Measurements from ENCODE around the gene ALG8. TPM values are rescaled to one million over a fixed set of nuclear protein-coding genes. Genes with fewer than 3 reads are reported as not detected.

ALG8 gene
- total and polyA plus RNA-seq, 7 experiments from 2014 or later, result 27.2 to 58.4 (median 34.1) TPM

DNA sequence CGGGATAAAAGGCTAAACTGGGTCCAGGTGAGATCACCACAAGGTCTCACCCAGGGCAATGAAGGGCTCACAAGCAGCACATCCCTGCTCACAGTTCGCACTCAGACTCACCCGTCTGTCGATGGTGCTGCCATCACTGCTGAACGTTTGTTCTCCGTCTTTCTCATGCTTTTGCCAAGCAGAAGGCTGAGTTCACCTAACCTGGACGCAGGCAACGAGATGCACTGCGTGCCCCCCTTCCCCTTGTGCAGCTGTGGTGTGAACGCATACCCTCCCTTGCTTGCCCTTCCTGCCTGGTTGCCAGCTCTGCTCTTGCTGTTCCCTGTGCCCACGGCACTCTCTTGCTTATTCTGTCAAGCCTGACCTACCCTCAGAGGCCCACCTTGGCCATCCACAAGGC is 31.0 kb upstream of the ALG8 start:
- POLR2A ChIA-PET, result no interaction called here
- Mint-ChIP-seq H3K36me3 (peaks cover 13 to 31% (median 27%) of the 10 kb centered on the region in 5 donors), H3K9me3 (no peaks in the 10 kb centered on the region), H3K4me1 (peaks cover 0 to 6% (median 0%) of the 10 kb centered on the region in 7 donors), H3K4me3 (no peak overlapping the region), H3K27me3 (no peaks in the 10 kb centered on the region), H3K27ac (peak overlapping the region in 3 of 9 donors; percentile 12 to 72 (median 55))
- Histone ChIP-seq H3K4me3 (ENCODE audit: low read length) (no peak overlapping the region), H3K36me3 (ENCODE audit: control insufficient read depth in 2 of 3, insufficient read depth in 3 of 3, low read length in 3 of 3) (peaks cover 0 to 24% (median 0%) of the 10 kb centered on the region in 3 experiments), H3K9me3 (ENCODE audit: control insufficient read depth in 2 of 3, low read length in 3 of 3) (no peaks in the 10 kb centered on the region), H3K27ac (ENCODE audit: low read depth, low read length) (no peak overlapping the region), H3K4me1 (ENCODE audit: control insufficient read depth in 2 of 2, insufficient read depth in 2 of 2, low read length in 2 of 2) (no peaks in the 10 kb centered on the region), H3K27me3 (ENCODE audit: control insufficient read depth in 2 of 2, insufficient read depth in 2 of 2, low read length in 2 of 2) (no peaks in the 10 kb centered on the region)
- intact Hi-C loops (cut with micrococcal nuclease), result no loop called here
- ATAC-seq (no peak), DNase-seq (no peak)
- CTCF ChIA-PET, result no interaction called here

DNA sequence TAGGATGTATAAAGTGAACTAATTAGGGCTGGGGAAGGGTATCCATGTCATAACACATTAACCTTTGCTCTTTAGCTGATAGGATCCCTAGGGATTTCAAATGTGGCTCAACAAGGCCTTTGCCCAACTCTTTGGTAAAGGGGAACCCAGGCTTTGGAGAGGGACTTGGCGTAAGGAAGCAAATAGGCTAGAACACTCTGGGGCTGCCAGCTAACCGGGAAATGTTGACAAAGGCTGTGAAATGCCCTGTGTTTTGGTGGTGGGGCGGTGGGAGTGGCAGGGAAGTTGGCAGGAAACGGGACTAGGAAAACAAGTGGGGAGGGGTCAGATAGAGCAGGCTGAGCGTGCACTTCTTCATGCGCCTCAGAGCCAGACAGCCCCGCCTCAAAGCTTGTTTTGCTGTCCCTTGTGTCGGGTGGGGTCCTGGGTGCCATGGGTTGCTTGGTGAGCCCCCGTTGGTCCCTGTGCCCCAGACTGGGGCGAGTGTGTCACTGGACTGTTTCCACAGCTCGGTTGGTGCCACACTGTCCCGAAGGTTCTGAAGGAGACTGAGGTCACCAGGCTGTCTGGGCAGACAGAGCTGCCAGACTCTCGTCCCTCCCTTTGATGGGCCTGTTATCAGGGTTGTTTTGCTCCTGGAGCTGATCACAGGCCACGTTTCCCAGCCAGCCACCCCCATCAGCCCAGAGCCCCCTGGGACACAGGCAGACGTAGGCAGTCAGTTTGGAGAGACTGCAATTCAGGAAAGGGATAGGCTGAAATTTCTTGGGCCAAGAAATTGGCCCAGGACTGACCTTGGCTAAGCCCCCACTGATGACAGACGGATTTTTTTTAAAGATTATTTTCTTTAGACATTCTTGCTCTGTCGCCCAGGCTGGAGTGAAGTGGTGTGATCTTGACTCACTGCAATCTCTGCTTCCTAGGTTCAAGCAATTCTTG is 29.4 kb upstream of the ALG8 start:
- H3K27ac Mint-ChIP-seq, result peak overlapping the region in 2 of 9 donors; percentile 9 to 58
- CTCF ChIA-PET, result no interaction called here
- H3K4me3 Mint-ChIP-seq, result no peak overlapping the region

DNA sequence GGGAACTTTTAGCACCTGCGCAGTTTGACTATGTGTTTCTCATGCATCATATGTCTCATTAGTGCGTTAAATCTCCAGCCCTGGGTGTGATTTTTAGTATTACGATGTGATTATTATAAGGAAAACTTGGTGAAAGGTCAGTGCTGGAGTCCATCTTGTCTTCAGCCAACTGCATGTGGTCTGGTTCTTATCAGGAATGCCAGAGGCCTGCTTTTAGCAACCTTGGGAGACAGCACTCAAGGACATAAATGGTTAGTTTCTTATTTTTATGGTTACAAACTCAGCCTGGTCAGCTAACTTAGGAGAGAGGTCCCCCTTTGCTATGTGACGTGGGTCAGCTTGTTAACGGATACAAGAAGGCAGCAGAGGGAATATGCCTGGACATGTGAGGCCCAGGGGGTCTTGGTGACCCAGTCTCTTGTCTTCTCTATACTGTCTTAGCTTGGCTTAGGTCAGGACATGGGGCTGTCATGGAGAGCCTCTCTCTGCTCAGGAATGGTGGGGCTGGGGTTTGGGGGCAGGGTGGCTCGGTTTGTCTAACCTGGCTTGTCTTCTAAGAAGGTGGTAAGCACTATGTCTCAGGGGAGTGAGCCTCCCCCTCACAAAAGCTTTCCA is 27.5 kb upstream of the ALG8 start:
- H3K9me3 ChIP-seq (ENCODE audit: control insufficient read depth in 2 of 3, low read length in 3 of 3), result no peaks in the 10 kb centered on the region
- H3K27me3 ChIP-seq (ENCODE audit: control insufficient read depth in 2 of 2, insufficient read depth in 2 of 2, low read length in 2 of 2), result no peaks in the 10 kb centered on the region
- peaks cover 0 to under 1% (median 0%) of the 10 kb centered on the region in 3 experiments for H3K36me3 ChIP-seq (ENCODE audit: control insufficient read depth in 2 of 3, insufficient read depth in 3 of 3, low read length in 3 of 3)
- Mint-ChIP-seq H3K9me3 (no peaks in the 10 kb centered on the region), H3K4me1 (peaks cover 0 to 6% (median 0%) of the 10 kb centered on the region in 7 donors), H3K27me3 (no peaks in the 10 kb centered on the region), H3K4me3 (no peak overlapping the region), H3K27ac (no peak overlapping the region), H3K36me3 (peaks cover 0 to 4% (median 3%) of the 10 kb centered on the region in 5 donors)
- CTCF ChIA-PET, result no interaction called here
- H3K27ac ChIP-seq (ENCODE audit: low read depth, low read length), result no peak overlapping the region
- intact Hi-C loops (cut with micrococcal nuclease), result no loop called here
- no peaks in the 10 kb centered on the region for H3K4me1 ChIP-seq (ENCODE audit: control insufficient read depth in 2 of 2, insufficient read depth in 2 of 2, low read length in 2 of 2)
- no peak for ATAC-seq
- no peak overlapping the region for H3K4me3 ChIP-seq (ENCODE audit: low read length)
- POLR2A ChIA-PET, result no interaction called here
- DNase-seq, result no peak

More for the DNA sequence above, 29.4 kb upstream of the ALG8 start:
- intact Hi-C loops (cut with micrococcal nuclease), result no loop called here
- Mint-ChIP-seq H3K9me3 (no peaks in the 10 kb centered on the region), H3K4me1 (peaks cover 0 to 6% (median 0%) of the 10 kb centered on the region in 7 donors), H3K36me3 (peaks cover 9 to 21% (median 18%) of the 10 kb centered on the region in 5 donors), H3K27me3 (no peaks in the 10 kb centered on the region)
- POLR2A ChIA-PET, result no interaction called here
- Histone ChIP-seq H3K27me3 (ENCODE audit: control insufficient read depth in 2 of 2, insufficient read depth in 2 of 2, low read length in 2 of 2) (no peaks in the 10 kb centered on the region), H3K4me3 (ENCODE audit: low read length) (no peak overlapping the region), H3K9me3 (ENCODE audit: control insufficient read depth in 2 of 3, low read length in 3 of 3) (no peaks in the 10 kb centered on the region), H3K27ac (ENCODE audit: low read depth, low read length) (no peak overlapping the region), H3K4me1 (ENCODE audit: control insufficient read depth in 2 of 2, insufficient read depth in 2 of 2, low read length in 2 of 2) (no peaks in the 10 kb centered on the region), H3K36me3 (ENCODE audit: control insufficient read depth in 2 of 3, insufficient read depth in 3 of 3, low read length in 3 of 3) (peaks cover 0 to 17% (median 0%) of the 10 kb centered on the region in 3 experiments)
- DNase-seq, result no peak
- no peak for ATAC-seq

DNA sequence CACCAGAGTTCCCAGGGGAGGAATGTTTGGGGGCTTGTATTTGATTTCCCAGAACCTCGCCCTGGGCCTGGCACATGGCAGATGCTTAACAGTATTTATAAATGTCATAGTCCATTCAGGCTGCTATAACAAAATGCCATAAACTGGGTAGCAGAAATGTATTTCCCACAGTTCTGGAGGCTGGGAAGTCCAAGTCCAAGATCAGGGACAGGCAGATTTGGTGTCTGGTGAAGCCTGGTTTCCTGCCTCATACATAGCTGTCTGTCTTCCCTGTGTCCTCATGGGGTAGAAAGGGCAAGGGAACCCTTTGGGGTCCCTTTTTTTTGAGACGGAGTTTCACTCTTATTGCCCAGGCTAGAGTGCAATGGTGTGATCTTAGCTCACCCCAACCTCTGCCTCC is 25.0 kb upstream of the ALG8 start:
- no peaks in the 10 kb centered on the region for H3K4me1 ChIP-seq (ENCODE audit: control insufficient read depth in 2 of 2, insufficient read depth in 2 of 2, low read length in 2 of 2)

DNA sequence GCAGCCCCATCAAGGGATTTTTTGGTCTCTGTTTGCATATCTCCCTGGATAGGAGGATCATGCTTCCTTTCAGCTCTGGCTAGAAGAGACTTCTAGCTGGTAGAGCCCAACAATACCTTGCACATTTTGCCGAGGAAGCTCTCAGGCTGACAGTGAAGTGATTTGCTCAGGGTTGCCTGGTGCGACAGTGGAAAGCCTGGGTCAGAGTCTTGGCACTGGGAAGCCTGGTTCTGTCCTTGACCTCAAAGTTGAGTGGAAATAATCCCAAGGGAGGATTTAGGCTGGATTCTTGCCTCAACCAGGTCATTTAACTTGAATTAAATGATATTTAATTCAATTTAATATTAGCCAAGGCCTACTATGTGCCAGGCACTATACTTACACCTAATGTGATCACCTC is 24.4 kb upstream of the ALG8 start:
- Mint-ChIP-seq H3K36me3 (no peaks in the 10 kb centered on the region), H3K27ac (no peak overlapping the region), H3K27me3 (no peaks in the 10 kb centered on the region), H3K9me3 (no peaks in the 10 kb centered on the region), H3K4me1 (peaks cover 0 to 3% (median 0%) of the 10 kb centered on the region in 7 donors), H3K4me3 (no peak overlapping the region)
- POLR2A ChIA-PET, result no interaction called here
- Histone ChIP-seq H3K27me3 (ENCODE audit: control insufficient read depth in 2 of 2, insufficient read depth in 2 of 2, low read length in 2 of 2) (no peaks in the 10 kb centered on the region), H3K4me3 (ENCODE audit: low read length) (no peak overlapping the region), H3K4me1 (ENCODE audit: control insufficient read depth in 2 of 2, insufficient read depth in 2 of 2, low read length in 2 of 2) (no peaks in the 10 kb centered on the region), H3K27ac (ENCODE audit: low read depth, low read length) (no peak overlapping the region), H3K36me3 (ENCODE audit: control insufficient read depth in 2 of 3, insufficient read depth in 3 of 3, low read length in 3 of 3) (no peaks in the 10 kb centered on the region), H3K9me3 (ENCODE audit: control insufficient read depth in 2 of 3, low read length in 3 of 3) (no peaks in the 10 kb centered on the region)
- no peak for DNase-seq
- intact Hi-C loops (cut with micrococcal nuclease), result no loop called here
- CTCF ChIA-PET, result no interaction called here
- ATAC-seq, result no peak

More for the DNA sequence above, 25.0 kb upstream of the ALG8 start:
- H3K9me3 Mint-ChIP-seq, result no peaks in the 10 kb centered on the region
- intact Hi-C loops (cut with micrococcal nuclease), result no loop called here
- Histone ChIP-seq H3K36me3 (ENCODE audit: control insufficient read depth in 2 of 3, insufficient read depth in 3 of 3, low read length in 3 of 3) (no peaks in the 10 kb centered on the region), H3K27ac (ENCODE audit: low read depth, low read length) (no peak overlapping the region), H3K9me3 (ENCODE audit: control insufficient read depth in 2 of 3, low read length in 3 of 3) (no peaks in the 10 kb centered on the region), H3K4me3 (ENCODE audit: low read length) (no peak overlapping the region), H3K27me3 (ENCODE audit: control insufficient read depth in 2 of 2, insufficient read depth in 2 of 2, low read length in 2 of 2) (no peaks in the 10 kb centered on the region)
- POLR2A ChIA-PET, result interaction anchor here (0.6 kb wide), 1 partner anchor 1242 kb away, joined by 3 read pairs; no protein-coding TSS in a partner anchor
- ATAC-seq, result no peak
- no peaks in the 10 kb centered on the region for H3K27me3 Mint-ChIP-seq
- H3K4me3 Mint-ChIP-seq, result no peak overlapping the region
- H3K4me1 Mint-ChIP-seq, result peaks cover 0 to 2% (median 0%) of the 10 kb centered on the region in 7 donors
- no peak for DNase-seq
- H3K27ac Mint-ChIP-seq, result no peak overlapping the region
- H3K36me3 Mint-ChIP-seq, result no peaks in the 10 kb centered on the region
- CTCF ChIA-PET, result no interaction called here

DNA sequence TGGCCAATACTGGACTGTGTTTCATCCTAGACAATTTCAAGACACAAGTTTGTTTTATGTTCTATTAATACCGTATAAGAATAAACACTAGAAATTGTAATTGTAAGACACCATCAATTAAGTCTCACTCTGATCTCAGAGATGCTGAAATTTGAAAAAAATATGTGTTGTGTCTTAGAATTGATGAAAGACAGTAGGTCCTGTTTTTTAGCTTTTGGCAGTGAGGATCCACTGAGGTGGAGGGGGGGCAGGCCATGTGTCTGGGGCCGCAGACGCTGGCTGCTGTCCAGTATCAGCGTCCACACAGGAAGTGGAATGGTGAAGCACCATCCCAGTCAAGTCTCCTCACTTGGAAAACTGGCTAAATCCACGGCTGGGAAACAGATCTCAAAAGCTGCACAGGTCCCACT is 22.5 kb upstream of the ALG8 start:
- H3K27ac Mint-ChIP-seq, result no peak overlapping the region
- no peak overlapping the region for H3K27ac ChIP-seq (ENCODE audit: low read depth, low read length)
- H3K4me3 ChIP-seq (ENCODE audit: low read length), result no peak overlapping the region
- no peaks in the 10 kb centered on the region for H3K36me3 Mint-ChIP-seq
- no peaks in the 10 kb centered on the region for H3K27me3 Mint-ChIP-seq
- H3K27me3 ChIP-seq (ENCODE audit: control insufficient read depth in 2 of 2, insufficient read depth in 2 of 2, low read length in 2 of 2), result no peaks in the 10 kb centered on the region
- no peaks in the 10 kb centered on the region for H3K9me3 ChIP-seq (ENCODE audit: control insufficient read depth in 2 of 3, low read length in 3 of 3)
- H3K4me1 ChIP-seq (ENCODE audit: control insufficient read depth in 2 of 2, insufficient read depth in 2 of 2, low read length in 2 of 2), result no peaks in the 10 kb centered on the region
- H3K36me3 ChIP-seq (ENCODE audit: control insufficient read depth in 2 of 3, insufficient read depth in 3 of 3, low read length in 3 of 3), result no peaks in the 10 kb centered on the region
- intact Hi-C loops (cut with micrococcal nuclease), result no loop called here
- POLR2A ChIA-PET, result no interaction called here
- CTCF ChIA-PET, result no interaction called here
- peaks cover 0 to 2% (median 0%) of the 10 kb centered on the region in 7 donors for H3K4me1 Mint-ChIP-seq
- ATAC-seq, result no peak
- H3K9me3 Mint-ChIP-seq, result no peaks in the 10 kb centered on the region
- no peak overlapping the region for H3K4me3 Mint-ChIP-seq
- no peak for DNase-seq

Measured in naive thymus-derived CD4-positive, alpha-beta T cell (primary cell).